ENCODE measurements around the gene ABTB2.

The ABTB2 gene

GRCh38 chr11:34135439-34135838, 222.4 kb downstream of the ABTB2 start:
- Histone ChIP-seq H3K4me3 (ENCODE audit: low read depth, low read length) (no peak overlapping the region), H3K9me3 (ENCODE audit: control insufficient read depth, insufficient read depth, low read length) (no peaks in the 10 kb centered on the region), H3K27me3 (ENCODE audit: control insufficient read depth, insufficient read depth, low read length) (no peaks in the 10 kb centered on the region), H3K9ac (ENCODE audit: low read depth, low read length) (no peak overlapping the region), H3K4me1 (ENCODE audit: control insufficient read depth, insufficient read depth, low read length) (no peaks in the 10 kb centered on the region), H3K36me3 (ENCODE audit: control insufficient read depth, insufficient read depth, low read length) (peaks cover 60% of the 10 kb centered on the region)

GRCh38 chr11:34134765-34135164, 223.0 kb downstream of the ABTB2 start:
- Histone ChIP-seq H3K9me3 (ENCODE audit: control insufficient read depth, insufficient read depth, low read length) (no peaks in the 10 kb centered on the region), H3K9ac (ENCODE audit: low read depth, low read length) (no peak overlapping the region), H3K36me3 (ENCODE audit: control insufficient read depth, insufficient read depth, low read length) (peaks cover 60% of the 10 kb centered on the region), H3K4me3 (ENCODE audit: low read depth, low read length) (no peak overlapping the region), H3K4me1 (ENCODE audit: control insufficient read depth, insufficient read depth, low read length) (no peaks in the 10 kb centered on the region), H3K27me3 (ENCODE audit: control insufficient read depth, insufficient read depth, low read length) (no peaks in the 10 kb centered on the region)

- no peaks in the 10 kb centered on the region for H3K9me3 ChIP-seq (ENCODE audit: control insufficient read depth, insufficient read depth, low read length)
- no peak overlapping the region for H3K9ac ChIP-seq (ENCODE audit: low read depth, low read length)
- peaks cover 45% of the 10 kb centered on the region for H3K36me3 ChIP-seq (ENCODE audit: control insufficient read depth, insufficient read depth, low read length)
- H3K4me1 ChIP-seq (ENCODE audit: control insufficient read depth, insufficient read depth, low read length), result no peaks in the 10 kb centered on the region
- no peak overlapping the region for H3K4me3 ChIP-seq (ENCODE audit: low read depth, low read length)
- H3K27me3 ChIP-seq (ENCODE audit: control insufficient read depth, insufficient read depth, low read length), result no peaks in the 10 kb centered on the region
Observed at GRCh38 chr11:34132261-34132965, 225.4 kb downstream of the ABTB2 start.

GRCh38 chr11:34128824-34129223, 229.0 kb downstream of the ABTB2 start:
- Histone ChIP-seq H3K9ac (ENCODE audit: low read depth, low read length) (no peak overlapping the region), H3K4me1 (ENCODE audit: control insufficient read depth, insufficient read depth, low read length) (no peaks in the 10 kb centered on the region), H3K36me3 (ENCODE audit: control insufficient read depth, insufficient read depth, low read length) (peaks cover 23% of the 10 kb centered on the region), H3K9me3 (ENCODE audit: control insufficient read depth, insufficient read depth, low read length) (no peaks in the 10 kb centered on the region), H3K27me3 (ENCODE audit: control insufficient read depth, insufficient read depth, low read length) (no peaks in the 10 kb centered on the region), H3K4me3 (ENCODE audit: low read depth, low read length) (no peak overlapping the region)

GRCh38 chr11:34126959-34127848, 230.6 kb downstream of the ABTB2 start:
- H3K36me3 ChIP-seq (ENCODE audit: control insufficient read depth, insufficient read depth, low read length), result peaks cover 27% of the 10 kb centered on the region
- H3K4me1 ChIP-seq (ENCODE audit: control insufficient read depth, insufficient read depth, low read length), result no peaks in the 10 kb centered on the region
- no peaks in the 10 kb centered on the region for H3K27me3 ChIP-seq (ENCODE audit: control insufficient read depth, insufficient read depth, low read length)
- no peaks in the 10 kb centered on the region for H3K9me3 ChIP-seq (ENCODE audit: control insufficient read depth, insufficient read depth, low read length)
- no peak overlapping the region for H3K4me3 ChIP-seq (ENCODE audit: low read depth, low read length)
- no peak overlapping the region for H3K9ac ChIP-seq (ENCODE audit: low read depth, low read length)

- Histone ChIP-seq H3K4me3 (ENCODE audit: low read depth, low read length) (no peak overlapping the region), H3K9ac (ENCODE audit: low read depth, low read length) (no peak overlapping the region), H3K27me3 (ENCODE audit: control insufficient read depth, insufficient read depth, low read length) (no peaks in the 10 kb centered on the region), H3K4me1 (ENCODE audit: control insufficient read depth, insufficient read depth, low read length) (no peaks in the 10 kb centered on the region), H3K9me3 (ENCODE audit: control insufficient read depth, insufficient read depth, low read length) (no peaks in the 10 kb centered on the region), H3K36me3 (ENCODE audit: control insufficient read depth, insufficient read depth, low read length) (peaks cover 25% of the 10 kb centered on the region)
Observed at GRCh38 chr11:34124885-34125668, 232.7 kb downstream of the ABTB2 start.

- no peak overlapping the region for H3K9ac ChIP-seq (ENCODE audit: low read depth, low read length)
- H3K27me3 ChIP-seq (ENCODE audit: control insufficient read depth, insufficient read depth, low read length), result no peaks in the 10 kb centered on the region
- peaks cover 35% of the 10 kb centered on the region for H3K36me3 ChIP-seq (ENCODE audit: control insufficient read depth, insufficient read depth, low read length)
- H3K4me1 ChIP-seq (ENCODE audit: control insufficient read depth, insufficient read depth, low read length), result no peaks in the 10 kb centered on the region
- no peak overlapping the region for H3K4me3 ChIP-seq (ENCODE audit: low read depth, low read length)
- H3K9me3 ChIP-seq (ENCODE audit: control insufficient read depth, insufficient read depth, low read length), result no peaks in the 10 kb centered on the region
Observed at GRCh38 chr11:34120651-34121050, 237.2 kb downstream of the ABTB2 start.

- Histone ChIP-seq H3K9me3 (ENCODE audit: control insufficient read depth, insufficient read depth, low read length) (no peaks in the 10 kb centered on the region), H3K36me3 (ENCODE audit: control insufficient read depth, insufficient read depth, low read length) (peaks cover 52% of the 10 kb centered on the region), H3K27me3 (ENCODE audit: control insufficient read depth, insufficient read depth, low read length) (no peaks in the 10 kb centered on the region)
Observed at GRCh38 chr11:34114471-34114870, 243.3 kb downstream of the ABTB2 start.

GRCh38 chr11:34114014-34114413, 243.8 kb downstream of the ABTB2 start:
- no peak overlapping the region for H3K4me3 ChIP-seq (ENCODE audit: low read depth, low read length)
- no peak overlapping the region for H3K9ac ChIP-seq (ENCODE audit: low read depth, low read length)
- no peaks in the 10 kb centered on the region for H3K9me3 ChIP-seq (ENCODE audit: control insufficient read depth, insufficient read depth, low read length)
- no peaks in the 10 kb centered on the region for H3K27me3 ChIP-seq (ENCODE audit: control insufficient read depth, insufficient read depth, low read length)
- H3K4me1 ChIP-seq (ENCODE audit: control insufficient read depth, insufficient read depth, low read length), result no peaks in the 10 kb centered on the region
- peaks cover 55% of the 10 kb centered on the region for H3K36me3 ChIP-seq (ENCODE audit: control insufficient read depth, insufficient read depth, low read length)

More at GRCh38 chr11:34114471-34114870, 243.3 kb downstream of the ABTB2 start:
- H3K9ac ChIP-seq (ENCODE audit: low read depth, low read length), result no peak overlapping the region
- no peaks in the 10 kb centered on the region for H3K4me1 ChIP-seq (ENCODE audit: control insufficient read depth, insufficient read depth, low read length)
- H3K4me3 ChIP-seq (ENCODE audit: low read depth, low read length), result no peak overlapping the region

- Histone ChIP-seq H3K9me3 (ENCODE audit: control insufficient read depth, insufficient read depth, low read length) (no peaks in the 10 kb centered on the region), H3K4me3 (ENCODE audit: low read depth, low read length) (no peak overlapping the region), H3K9ac (ENCODE audit: low read depth, low read length) (no peak overlapping the region), H3K4me1 (ENCODE audit: control insufficient read depth, insufficient read depth, low read length) (no peaks in the 10 kb centered on the region), H3K36me3 (ENCODE audit: control insufficient read depth, insufficient read depth, low read length) (peaks cover 45% of the 10 kb centered on the region), H3K27me3 (ENCODE audit: control insufficient read depth, insufficient read depth, low read length) (no peaks in the 10 kb centered on the region)
Observed at GRCh38 chr11:34111722-34112270, 246.0 kb downstream of the ABTB2 start.

GRCh38 chr11:34105957-34106504, 251.8 kb downstream of the ABTB2 start:
- Histone ChIP-seq H3K36me3 (ENCODE audit: control insufficient read depth, insufficient read depth, low read length) (peaks cover 10% of the 10 kb centered on the region), H3K4me1 (ENCODE audit: control insufficient read depth, insufficient read depth, low read length) (peaks cover 3% of the 10 kb centered on the region), H3K9me3 (ENCODE audit: control insufficient read depth, insufficient read depth, low read length) (no peaks in the 10 kb centered on the region), H3K27me3 (ENCODE audit: control insufficient read depth, insufficient read depth, low read length) (no peaks in the 10 kb centered on the region), H3K9ac (ENCODE audit: low read depth, low read length) (peak overlapping the region; percentile 99), H3K4me3 (ENCODE audit: low read depth, low read length) (peak overlapping the region; percentile 95)
